Peyer's patch (tissue), 4 donors: ENCODE data around the gene C16orf95.

Experiments used
- POLR2A ChIP-seq, 2 donors: fragments of 450-650 bp; IDR thresholded peaks; one replicate each; pipeline ENCODE4 v1.5.1; 2017; ENCODE audit warnings: antibody characterized with exemption in 2 of 2, mild to moderate bottlenecking in 2 of 2, moderate library complexity in 2 of 2
- TF ChIP-seq, protein P1 (sequence below), 6 experiments: fragments of 450-650 bp in 4 of 6; fragments of 200-600 bp in 2 of 6; sonication (generic) in 1 of 6; IDR thresholded peaks; one replicate each; pipeline ENCODE4 v1.5.1; 2017 to 2019; ENCODE audit warnings: antibody characterized with exemption in 6 of 6, mild to moderate bottlenecking in 3 of 6, moderate library complexity in 1 of 6

DNA sequence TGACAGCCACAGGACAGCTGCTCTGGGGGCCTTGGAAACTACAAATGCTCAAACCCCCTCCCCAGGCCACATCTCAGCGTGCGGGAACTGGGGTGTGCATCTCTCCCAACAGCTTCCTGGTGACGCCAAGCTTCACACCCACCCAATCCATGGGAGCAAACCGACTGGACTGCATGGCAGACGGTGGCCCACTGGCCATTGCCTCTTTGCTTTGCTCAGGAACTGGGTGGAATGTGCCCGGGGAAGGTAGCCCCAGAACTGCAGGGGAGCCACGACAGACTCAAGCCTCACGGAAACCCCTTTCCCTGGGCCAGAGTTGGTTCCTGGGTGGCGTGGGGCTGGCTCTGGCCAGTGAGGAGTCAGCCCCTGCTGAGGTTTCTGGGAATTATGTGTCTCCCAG, 5.2 kb upstream of the C16orf95 start:
- TF ChIP-seq, protein P1, sequence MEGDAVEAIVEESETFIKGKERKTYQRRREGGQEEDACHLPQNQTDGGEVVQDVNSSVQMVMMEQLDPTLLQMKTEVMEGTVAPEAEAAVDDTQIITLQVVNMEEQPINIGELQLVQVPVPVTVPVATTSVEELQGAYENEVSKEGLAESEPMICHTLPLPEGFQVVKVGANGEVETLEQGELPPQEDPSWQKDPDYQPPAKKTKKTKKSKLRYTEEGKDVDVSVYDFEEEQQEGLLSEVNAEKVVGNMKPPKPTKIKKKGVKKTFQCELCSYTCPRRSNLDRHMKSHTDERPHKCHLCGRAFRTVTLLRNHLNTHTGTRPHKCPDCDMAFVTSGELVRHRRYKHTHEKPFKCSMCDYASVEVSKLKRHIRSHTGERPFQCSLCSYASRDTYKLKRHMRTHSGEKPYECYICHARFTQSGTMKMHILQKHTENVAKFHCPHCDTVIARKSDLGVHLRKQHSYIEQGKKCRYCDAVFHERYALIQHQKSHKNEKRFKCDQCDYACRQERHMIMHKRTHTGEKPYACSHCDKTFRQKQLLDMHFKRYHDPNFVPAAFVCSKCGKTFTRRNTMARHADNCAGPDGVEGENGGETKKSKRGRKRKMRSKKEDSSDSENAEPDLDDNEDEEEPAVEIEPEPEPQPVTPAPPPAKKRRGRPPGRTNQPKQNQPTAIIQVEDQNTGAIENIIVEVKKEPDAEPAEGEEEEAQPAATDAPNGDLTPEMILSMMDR (IDR thresholded peaks at IDR 0.05): no peak
- no peak for TF ChIP-seq POLR2A (IDR thresholded peaks at IDR 0.05)
